NB4 (cell line): Measurements from ENCODE around the gene MCUR1.

Experiments used
- DNase-seq: peaks from one replicate; pipeline ENCODE4 v3.0.0; 2010; ENCODE audit warnings: low read depth
- H3K4me3 ChIP-seq: one replicate; pipeline ENCODE4 v1.5.1; 2011; ENCODE audit warnings: mild to moderate bottlenecking, low read depth, low read length, moderate library complexity
- CTCF ChIP-seq: IDR thresholded peaks from one replicate; pipeline ENCODE4 v1.5.1; 2012; ENCODE audit warnings: low read depth, low read length
- MAX ChIP-seq: IDR thresholded peaks from 2 replicates; pipeline ENCODE4 v1.6.1; 2011; ENCODE audit warnings: low read depth, low read length
- MYC ChIP-seq: IDR thresholded peaks from 2 replicates; pipeline ENCODE4 v1.6.1; 2011; ENCODE audit warnings: low read depth, low read length
- POLR2A ChIP-seq: IDR thresholded peaks from 2 replicates; pipeline ENCODE4 v1.6.1; 2011; ENCODE audit warnings: mild to moderate bottlenecking; ENCODE audit not compliant: insufficient read length; ENCODE audit errors: extremely low read depth

The MCUR1 gene

GRCh38 chr6:13827032-13827431 lies 12.7 kb upstream of the MCUR1 start:
- no peak for TF ChIP-seq MYC
- H3K4me3 ChIP-seq = no peak overlapping the region
- no peak for DNase-seq

- TF ChIP-seq MYC (no peak), MAX (no peak), CTCF (no peak), POLR2A (no peak)
- H3K4me3 ChIP-seq = no peak overlapping the region
- no peak for DNase-seq
Measured at GRCh38 chr6:13825871-13826270, 11.5 kb upstream of the MCUR1 start.

- H3K4me3 ChIP-seq = no peak overlapping the region
- no peak for TF ChIP-seq MAX
- TF ChIP-seq CTCF = no peak
- no peak for TF ChIP-seq POLR2A
- TF ChIP-seq MYC = no peak
- no peak for DNase-seq
Measured at GRCh38 chr6:13818341-13818740, 4.0 kb upstream of the MCUR1 start.

- TF ChIP-seq POLR2A = no peak
- TF ChIP-seq MAX = no peak
- no peak; the same call in 1 of the 2 replicates for TF ChIP-seq MYC
- TF ChIP-seq CTCF = no peak
- peak; percentile 63 for DNase-seq
- H3K4me3 ChIP-seq = peak overlapping the region; percentile 73
Measured at GRCh38 chr6:13814938-13815575, 700 bp upstream of the MCUR1 start.

- TF ChIP-seq MAX (peak; percentile 32; the same call in 1 of the 2 replicates), POLR2A (no peak)
- peak overlapping the region; percentile 89 for H3K4me3 ChIP-seq
- peak; percentile 78 for DNase-seq
Measured at GRCh38 chr6:13813621-13814175, 659 bp downstream of the MCUR1 start.

GRCh38 chr6:13813026-13813425 lies 1.3 kb downstream of the MCUR1 start:
- TF ChIP-seq POLR2A (no peak), MAX (no peak), MYC (no peak), CTCF (no peak)
- DNase-seq = peak; percentile 32
- peak overlapping the region; percentile 89 for H3K4me3 ChIP-seq

GRCh38 chr6:13812359-13812642 lies 2.1 kb downstream of the MCUR1 start:
- TF ChIP-seq CTCF (no peak), MAX (no peak), POLR2A (no peak), MYC (no peak)
- peak overlapping the region; percentile 89 for H3K4me3 ChIP-seq
- DNase-seq = no peak
